Measurements from ENCODE around the gene CDS1. TPM values are rescaled to one million over a fixed set of nuclear protein-coding genes. Genes with fewer than 3 reads are reported as not detected.

CDS1 gene
- total RNA-seq, 1 donor from 2014 or later, result 12.9 TPM

DNA sequence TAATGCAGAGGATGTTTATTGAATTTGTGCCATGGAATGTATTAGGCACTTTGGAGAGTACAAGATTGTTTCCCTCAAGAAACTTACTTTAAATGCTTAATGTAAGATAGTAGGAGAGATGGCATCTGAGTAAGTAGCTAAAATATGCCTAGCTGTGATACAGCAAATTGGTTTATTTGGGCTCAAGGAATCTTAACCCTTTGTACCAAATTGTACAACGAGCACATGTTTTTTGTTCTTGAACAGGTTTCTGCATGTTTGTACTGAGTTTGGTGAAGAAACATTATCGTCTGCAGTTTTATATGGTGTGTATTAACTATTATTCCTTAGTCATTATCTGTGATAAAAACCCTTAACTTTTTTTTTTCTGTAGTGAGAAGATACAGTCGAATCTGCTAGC lies 48.6 kb downstream of the CDS1 start:
- no peak overlapping the region for H3K4me3 ChIP-seq (ENCODE audit: low read depth, low read length)
- TF ChIP-seq, protein P1, sequence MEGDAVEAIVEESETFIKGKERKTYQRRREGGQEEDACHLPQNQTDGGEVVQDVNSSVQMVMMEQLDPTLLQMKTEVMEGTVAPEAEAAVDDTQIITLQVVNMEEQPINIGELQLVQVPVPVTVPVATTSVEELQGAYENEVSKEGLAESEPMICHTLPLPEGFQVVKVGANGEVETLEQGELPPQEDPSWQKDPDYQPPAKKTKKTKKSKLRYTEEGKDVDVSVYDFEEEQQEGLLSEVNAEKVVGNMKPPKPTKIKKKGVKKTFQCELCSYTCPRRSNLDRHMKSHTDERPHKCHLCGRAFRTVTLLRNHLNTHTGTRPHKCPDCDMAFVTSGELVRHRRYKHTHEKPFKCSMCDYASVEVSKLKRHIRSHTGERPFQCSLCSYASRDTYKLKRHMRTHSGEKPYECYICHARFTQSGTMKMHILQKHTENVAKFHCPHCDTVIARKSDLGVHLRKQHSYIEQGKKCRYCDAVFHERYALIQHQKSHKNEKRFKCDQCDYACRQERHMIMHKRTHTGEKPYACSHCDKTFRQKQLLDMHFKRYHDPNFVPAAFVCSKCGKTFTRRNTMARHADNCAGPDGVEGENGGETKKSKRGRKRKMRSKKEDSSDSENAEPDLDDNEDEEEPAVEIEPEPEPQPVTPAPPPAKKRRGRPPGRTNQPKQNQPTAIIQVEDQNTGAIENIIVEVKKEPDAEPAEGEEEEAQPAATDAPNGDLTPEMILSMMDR (conservative IDR thresholded peaks at IDR 0.05; ENCODE audit: low read depth, low read length), result no peak
- DNase-seq (ENCODE audit: low read depth), result no peak

GRCh38 chr4:84632092-84632491 lies 49.2 kb downstream of the CDS1 start:
- TF ChIP-seq, protein P1 (conservative IDR thresholded peaks at IDR 0.05; ENCODE audit: low read depth, low read length), result no peak
- H3K4me3 ChIP-seq (ENCODE audit: low read depth, low read length), result no peak overlapping the region
- DNase-seq (ENCODE audit: low read depth), result no peak

DNA sequence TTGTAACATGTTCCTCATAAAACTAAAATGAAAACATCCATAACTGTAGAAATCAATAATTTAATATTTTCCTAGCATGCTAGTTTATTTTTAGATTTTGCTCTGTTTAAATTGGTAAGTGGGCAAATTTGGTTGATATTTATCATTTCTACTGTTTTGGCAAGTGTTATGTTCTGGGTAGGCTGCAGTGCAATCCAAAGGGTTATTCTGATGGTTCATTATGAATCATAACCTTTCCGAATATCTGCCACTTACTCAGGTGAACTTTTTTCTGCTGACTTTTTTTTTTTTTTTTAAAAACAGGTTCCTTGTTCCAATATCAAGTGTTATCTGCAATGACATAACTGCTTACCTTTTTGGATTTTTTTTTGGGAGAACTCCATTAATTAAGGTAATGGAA lies 52.0 kb downstream of the CDS1 start:
- no peak overlapping the region for H3K4me3 ChIP-seq (ENCODE audit: low read depth, low read length)
- TF ChIP-seq, protein P1 (conservative IDR thresholded peaks at IDR 0.05; ENCODE audit: low read depth, low read length), result no peak
- DNase-seq (ENCODE audit: low read depth), result no peak

- TF ChIP-seq, protein P1 (conservative IDR thresholded peaks at IDR 0.05; ENCODE audit: low read depth, low read length), result no peak
- no peak for DNase-seq (ENCODE audit: low read depth)
These were observed 55.2 kb downstream of the CDS1 start for GRCh38 chr4:84638092-84638491.

GRCh38 chr4:84639145-84639544 lies 56.2 kb downstream of the CDS1 start:
- H3K4me3 ChIP-seq (ENCODE audit: low read depth, low read length), result no peak overlapping the region
- no peak for DNase-seq (ENCODE audit: low read depth)
- TF ChIP-seq, protein P1 (conservative IDR thresholded peaks at IDR 0.05; ENCODE audit: low read depth, low read length), result no peak

More at GRCh38 chr4:84638092-84638491, 55.2 kb downstream of the CDS1 start:
- H3K4me3 ChIP-seq (ENCODE audit: low read depth, low read length), result no peak overlapping the region

- no peak for DNase-seq (ENCODE audit: low read depth)
- no peak overlapping the region for H3K4me3 ChIP-seq (ENCODE audit: low read depth, low read length)
- TF ChIP-seq, protein P1 (conservative IDR thresholded peaks at IDR 0.05; ENCODE audit: low read depth, low read length), result no peak
These were observed 61.2 kb downstream of the CDS1 start for GRCh38 chr4:84644087-84644486.

DNA sequence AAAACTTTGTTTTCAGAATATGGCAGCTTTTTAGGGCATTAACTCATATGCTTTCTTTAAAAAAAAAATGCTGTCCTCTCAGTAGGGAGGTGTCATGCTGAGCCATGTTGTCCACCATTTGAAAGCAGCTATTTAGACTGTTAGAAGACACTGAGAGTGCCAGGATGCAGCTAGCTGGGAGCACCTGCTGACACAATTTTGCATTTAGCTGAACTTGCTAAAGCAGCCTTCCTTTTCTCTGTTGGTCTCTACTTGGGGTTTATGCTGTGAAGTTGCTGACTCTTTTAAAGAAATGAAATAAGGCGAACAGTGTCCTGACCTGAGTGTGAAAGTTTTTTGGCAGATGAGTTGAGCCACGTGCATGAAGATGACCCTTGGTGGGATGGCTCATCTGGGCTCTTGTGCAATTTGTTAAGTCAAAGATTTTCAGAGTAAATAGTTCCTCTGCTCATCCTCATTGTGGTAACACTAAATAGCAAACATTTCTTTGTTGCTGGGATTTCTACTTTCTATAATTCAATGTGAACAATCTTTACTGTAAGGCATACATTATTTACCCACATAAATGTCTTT lies 64.5 kb downstream of the CDS1 start:
- TF ChIP-seq, protein P1 (conservative IDR thresholded peaks at IDR 0.05; ENCODE audit: low read depth, low read length), result no peak
- H3K4me3 ChIP-seq (ENCODE audit: low read depth, low read length), result no peak overlapping the region
- no peak for DNase-seq (ENCODE audit: low read depth)
